ENCODE data around the gene EEF1AKMT2. TPM values are rescaled to one million over a fixed set of nuclear protein-coding genes. Genes with fewer than 3 reads are reported as not detected.

Gene EEF1AKMT2
- total RNA-seq, 1 experiment from 2014 or later: 13.0 TPM

DNA sequence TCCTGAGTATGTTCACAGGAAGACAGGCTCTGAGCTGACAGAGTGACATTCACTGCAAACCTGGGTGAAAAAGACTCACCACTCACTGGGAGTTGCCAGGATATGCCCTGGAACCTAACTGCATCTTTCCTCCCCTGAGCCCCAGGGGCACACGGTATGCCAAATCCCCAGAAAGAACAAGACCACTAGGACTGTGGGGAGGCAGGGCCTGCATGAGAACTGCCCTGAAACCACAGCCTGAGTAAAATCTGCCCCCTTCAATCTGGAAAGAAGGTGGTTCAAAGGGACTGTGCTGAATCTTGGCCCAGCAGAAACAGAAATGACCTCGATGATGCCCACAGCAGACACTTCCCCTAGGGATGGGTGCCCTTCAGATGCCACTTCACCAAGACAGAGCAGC is 54.0 kb downstream of the EEF1AKMT2 start:
- Mint-ChIP-seq H3K4me1 (ENCODE audit: low read depth, unreplicated experiment) (peaks cover 29% of the 10 kb centered on the region), H3K9me3 (ENCODE audit: low read depth, unreplicated experiment) (no peaks in the 10 kb centered on the region), H3K4me3 (ENCODE audit: low read depth, unreplicated experiment) (no peak overlapping the region), H3K27ac (ENCODE audit: unreplicated experiment) (no peak overlapping the region), H3K27me3 (ENCODE audit: unreplicated experiment) (no peaks in the 10 kb centered on the region), H3K36me3 (ENCODE audit: insufficient read depth, unreplicated experiment) (peaks cover 4% of the 10 kb centered on the region)
- no TSS peak for BruUV-seq (replicated peaks)
- intact Hi-C loops (cut with micrococcal nuclease; ENCODE audit: unreplicated experiment): no loop called here
- DNase-seq: no peak
- TF ChIP-seq, protein P1, sequence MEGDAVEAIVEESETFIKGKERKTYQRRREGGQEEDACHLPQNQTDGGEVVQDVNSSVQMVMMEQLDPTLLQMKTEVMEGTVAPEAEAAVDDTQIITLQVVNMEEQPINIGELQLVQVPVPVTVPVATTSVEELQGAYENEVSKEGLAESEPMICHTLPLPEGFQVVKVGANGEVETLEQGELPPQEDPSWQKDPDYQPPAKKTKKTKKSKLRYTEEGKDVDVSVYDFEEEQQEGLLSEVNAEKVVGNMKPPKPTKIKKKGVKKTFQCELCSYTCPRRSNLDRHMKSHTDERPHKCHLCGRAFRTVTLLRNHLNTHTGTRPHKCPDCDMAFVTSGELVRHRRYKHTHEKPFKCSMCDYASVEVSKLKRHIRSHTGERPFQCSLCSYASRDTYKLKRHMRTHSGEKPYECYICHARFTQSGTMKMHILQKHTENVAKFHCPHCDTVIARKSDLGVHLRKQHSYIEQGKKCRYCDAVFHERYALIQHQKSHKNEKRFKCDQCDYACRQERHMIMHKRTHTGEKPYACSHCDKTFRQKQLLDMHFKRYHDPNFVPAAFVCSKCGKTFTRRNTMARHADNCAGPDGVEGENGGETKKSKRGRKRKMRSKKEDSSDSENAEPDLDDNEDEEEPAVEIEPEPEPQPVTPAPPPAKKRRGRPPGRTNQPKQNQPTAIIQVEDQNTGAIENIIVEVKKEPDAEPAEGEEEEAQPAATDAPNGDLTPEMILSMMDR (IDR thresholded peaks at IDR 0.05; ENCODE audit: unreplicated experiment): no peak
- CTCF ChIA-PET: no interaction called here

- CTCF ChIA-PET: interaction anchor here (0.6 to 0.7 kb wide), 2 partner anchors 64 to 585 kb away, joined by 3 to 4 read pairs; no protein-coding TSS in a partner anchor
- Mint-ChIP-seq H3K4me1 (ENCODE audit: low read depth, unreplicated experiment) (peaks cover 29% of the 10 kb centered on the region), H3K36me3 (ENCODE audit: insufficient read depth, unreplicated experiment) (no peaks in the 10 kb centered on the region), H3K4me3 (ENCODE audit: low read depth, unreplicated experiment) (no peak overlapping the region), H3K9me3 (ENCODE audit: low read depth, unreplicated experiment) (no peaks in the 10 kb centered on the region), H3K27me3 (ENCODE audit: unreplicated experiment) (no peaks in the 10 kb centered on the region), H3K27ac (ENCODE audit: unreplicated experiment) (no peak overlapping the region)
- intact Hi-C loops (cut with micrococcal nuclease; ENCODE audit: unreplicated experiment): no loop called here
- TF ChIP-seq, protein P1 (IDR thresholded peaks at IDR 0.05; ENCODE audit: unreplicated experiment): no peak
- no TSS peak for BruUV-seq (replicated peaks)
- DNase-seq: no peak
Measured at GRCh38 chr10:124737221-124737620, 54.5 kb downstream of the EEF1AKMT2 start.

GRCh38 chr10:124736491-124737136 is 55.1 kb downstream of the EEF1AKMT2 start:
- intact Hi-C loops (cut with micrococcal nuclease; ENCODE audit: unreplicated experiment): no loop called here
- no TSS peak for BruUV-seq (replicated peaks)
- Mint-ChIP-seq H3K36me3 (ENCODE audit: insufficient read depth, unreplicated experiment) (no peaks in the 10 kb centered on the region), H3K27ac (ENCODE audit: unreplicated experiment) (no peak overlapping the region), H3K4me3 (ENCODE audit: low read depth, unreplicated experiment) (no peak overlapping the region), H3K27me3 (ENCODE audit: unreplicated experiment) (no peaks in the 10 kb centered on the region), H3K9me3 (ENCODE audit: low read depth, unreplicated experiment) (no peaks in the 10 kb centered on the region), H3K4me1 (ENCODE audit: low read depth, unreplicated experiment) (peaks cover 27% of the 10 kb centered on the region)
- DNase-seq: no peak
- TF ChIP-seq, protein P1 (IDR thresholded peaks at IDR 0.05; ENCODE audit: unreplicated experiment): no peak
- CTCF ChIA-PET: interaction anchor here (0.6 to 0.7 kb wide), 2 partner anchors 63 to 584 kb away, joined by 3 to 4 read pairs; no protein-coding TSS in a partner anchor

- peaks cover 18% of the 10 kb centered on the region for H3K4me1 Mint-ChIP-seq (ENCODE audit: low read depth, unreplicated experiment)
- BruUV-seq (replicated peaks): no TSS peak
Measured at GRCh38 chr10:124735491-124736286, 56.0 kb downstream of the EEF1AKMT2 start.

More at GRCh38 chr10:124735491-124736286, 56.0 kb downstream of the EEF1AKMT2 start:
- CTCF ChIA-PET: no interaction called here
- H3K9me3 Mint-ChIP-seq (ENCODE audit: low read depth, unreplicated experiment): no peaks in the 10 kb centered on the region
- H3K27ac Mint-ChIP-seq (ENCODE audit: unreplicated experiment): no peak overlapping the region
- H3K4me3 Mint-ChIP-seq (ENCODE audit: low read depth, unreplicated experiment): no peak overlapping the region
- no peaks in the 10 kb centered on the region for H3K36me3 Mint-ChIP-seq (ENCODE audit: insufficient read depth, unreplicated experiment)
- TF ChIP-seq, protein P1 (IDR thresholded peaks at IDR 0.05; ENCODE audit: unreplicated experiment): no peak
- intact Hi-C loops (cut with micrococcal nuclease; ENCODE audit: unreplicated experiment): no loop called here
- H3K27me3 Mint-ChIP-seq (ENCODE audit: unreplicated experiment): no peaks in the 10 kb centered on the region
- no peak for DNase-seq
